HCT116 (cell line): ENCODE results near the gene PXDN. TPM values are rescaled to one million over a fixed set of nuclear protein-coding genes. Genes with fewer than 3 reads are reported as not detected.

Experiments
- ATAC-seq: fragments of 200-7000 bp; cut with Tn5 transposase; 2 replicates; pipeline ENCODE4 v1.9.1; 2020; ENCODE audit warnings: mild to moderate bottlenecking, moderate library complexity
- BruUV-seq: library from RNA; stranded (reverse); fragments of 400-500 nt; replicated peaks from 2 replicates; lab custom pipeline; 2021; lab: Mats Ljungman, UMichigan
- CTCF ChIA-PET: fragments of 300-600 bp; sonication (Branson Sonifier 250); formaldehyde crosslinking; loops from one replicate; lab custom pipeline; 2021; ENCODE audit warnings: antibody characterized with exemption; lab: Charles Lee
- POLR2A ChIA-PET: fragments of 300-600, 350-600 bp; sonication (Branson Sonifier 250); formaldehyde crosslinking; loops from one replicate; lab custom pipeline; 2021; ENCODE audit warnings: antibody characterized with exemption; lab: Charles Lee
- RAD21 ChIA-PET, 2 experiments: fragments of 300-600 bp; sonication (Branson Sonifier 250); formaldehyde crosslinking; loops; one replicate each; lab custom pipeline; 2023; ENCODE audit warnings: low total read pairs in 2 of 2; ENCODE audit not compliant: uncharacterized antibody in 2 of 2, unreplicated experiment in 2 of 2, low non-redundant PET in 1 of 2; lab: Charles Lee
- DNase-seq: peaks from one replicate; pipeline ENCODE4 v3.0.0-alpha.2; 2010; ENCODE audit warnings: low read depth, low spot score
- H2AFZ ChIP-seq: fragments of 200-600 bp; shearing (Covaris generic), sonication (generic); 2 replicates; pipeline ENCODE4 v1.6.1; 2017; ENCODE audit warnings: low read depth, mixed run types, mixed read lengths, antibody characterized with exemption, low read length; ENCODE audit not compliant: poor library complexity, severe bottlenecking
- H3K27ac ChIP-seq: 2 replicates; pipeline ENCODE4 v1.5.1; 2012; ENCODE audit warnings: low read depth, low read length
- H3K27me3 ChIP-seq: fragments of 200-600 bp; sonication (generic); 2 replicates; pipeline ENCODE4 v1.6.1; 2016; ENCODE audit warnings: mixed run types, low read length, mixed read lengths; ENCODE audit not compliant: insufficient read depth
- H3K36me3 ChIP-seq, 2 experiments: fragments of 200-500 bp in 1 of 2; fragments of 200-600 bp in 1 of 2; sonication (Bioruptor generic) in 1 of 2; sonication (generic) in 1 of 2; 2 replicates each; pipeline versions ENCODE4 v1.5.1 to v1.6.1; 2014 to 2016; ENCODE audit warnings: low read length in 2 of 2, inconsistent platforms in 1 of 2, mixed read lengths in 1 of 2, mixed run types in 1 of 2; ENCODE audit not compliant: insufficient read depth in 2 of 2, control insufficient read depth in 1 of 2
- H3K4me1 ChIP-seq, 2 experiments: fragments of 200-600 bp in 1 of 2; sonication (generic) in 1 of 2; 2 replicates each; pipeline versions ENCODE4 v1.5.1 to v1.6.1; 2012 to 2017; ENCODE audit warnings: low read length in 2 of 2, inconsistent platforms in 1 of 2, mild to moderate bottlenecking in 1 of 2, mixed read lengths in 1 of 2, mixed run types in 1 of 2, moderate library complexity in 1 of 2; ENCODE audit not compliant: insufficient read depth in 2 of 2, control insufficient read depth in 1 of 2
- H3K4me2 ChIP-seq: fragments of 200-600 bp; sonication (generic); 2 replicates; pipeline ENCODE4 v1.6.1; 2017; ENCODE audit warnings: mixed run types, low read length, mixed read lengths
- H3K4me3 ChIP-seq, 2 experiments: fragments of 200-600 bp in 1 of 2; sonication (generic) in 1 of 2; replicated peaks in 1 of 2; 2 replicates each; pipeline ENCODE4 v1.5.1; 2011 to 2016; ENCODE audit warnings: low read length in 2 of 2, control low read depth in 1 of 2, low read depth in 1 of 2, mild to moderate bottlenecking in 1 of 2, mixed read lengths in 1 of 2, mixed run types in 1 of 2
- H3K79me2 ChIP-seq: fragments of 200-600 bp; sonication (generic); 2 replicates; pipeline ENCODE4 v1.6.1; 2017; ENCODE audit warnings: mild to moderate bottlenecking, mixed run types, low read length, moderate library complexity, mixed read lengths; ENCODE audit not compliant: insufficient read depth
- H3K9ac ChIP-seq: fragments of 200-600 bp; sonication (generic); 2 replicates; pipeline ENCODE4 v1.6.1; 2016; ENCODE audit warnings: low read length, mixed read lengths
- H3K9me2 ChIP-seq: fragments of 200-600 bp; sonication (generic), shearing (Covaris generic); 2 replicates; pipeline ENCODE4 v1.6.1; 2017; ENCODE audit warnings: mixed run types, mild to moderate bottlenecking, moderate library complexity; ENCODE audit not compliant: insufficient read depth
- H3K9me3 ChIP-seq, 2 experiments: fragments of 200-500 bp in 1 of 2; fragments of 200-600 bp in 1 of 2; sonication (Bioruptor generic) in 1 of 2; sonication (generic) in 1 of 2; 2 replicates each; pipeline ENCODE4 v1.6.1; 2014 to 2017; ENCODE audit warnings: low read length in 2 of 2, mixed read lengths in 2 of 2, inconsistent platforms in 1 of 2, low read depth in 1 of 2, mild to moderate bottlenecking in 1 of 2, mixed run types in 1 of 2, moderate library complexity in 1 of 2; ENCODE audit not compliant: control insufficient read depth in 1 of 2, insufficient read depth in 1 of 2
- H4K20me1 ChIP-seq: fragments of 200-600 bp; sonication (generic), shearing (Covaris generic); 2 replicates; pipeline ENCODE4 v1.6.1; 2017; ENCODE audit warnings: mixed run types, mild to moderate bottlenecking, moderate library complexity; ENCODE audit not compliant: insufficient read depth
- ATF3 ChIP-seq: IDR thresholded peaks from 2 replicates; pipeline ENCODE4 v1.6.1; 2012
- CTCF ChIP-seq, 3 experiments: fragments of 200-600 bp in 1 of 3; sonication (generic) in 1 of 3; IDR thresholded peaks in 2 of 3; conservative IDR thresholded peaks in 1 of 3; 2 replicates each; pipeline ENCODE4 v1.5.1; 2012 to 2017; ENCODE audit warnings: low read depth in 2 of 3, low read length in 2 of 3, antibody characterized with exemption in 1 of 3, borderline replicate concordance in 1 of 3, control low read depth in 1 of 3, mild to moderate bottlenecking in 1 of 3, mixed read lengths in 1 of 3, mixed run types in 1 of 3, moderate library complexity in 1 of 3; ENCODE audit not compliant: insufficient read depth in 1 of 3
- EGR1 ChIP-seq: IDR thresholded peaks from 2 replicates; pipeline ENCODE4 v1.6.1; 2012; ENCODE audit warnings: low read depth
- EZH2phosphoT487 ChIP-seq: fragments of 200-600 bp; IDR thresholded peaks from 2 replicates; pipeline ENCODE4 v1.6.1; 2018; ENCODE audit warnings: antibody characterized with exemption, borderline replicate concordance
- FOSL1 ChIP-seq: IDR thresholded peaks from 2 replicates; pipeline ENCODE4 v1.6.1; 2012; ENCODE audit warnings: low read depth
- POLR2A ChIP-seq: IDR thresholded peaks from 2 replicates; pipeline ENCODE4 v1.7.0; 2011; ENCODE audit warnings: borderline replicate concordance; ENCODE audit not compliant: insufficient read depth, insufficient read length; ENCODE audit errors: extremely low read depth
- REST ChIP-seq: IDR thresholded peaks from 2 replicates; pipeline ENCODE4 v1.6.1; 2012; ENCODE audit warnings: low read depth
- TCF7L2 ChIP-seq: IDR thresholded peaks from 2 replicates; pipeline ENCODE4 v1.7.0; 2011; ENCODE audit warnings: borderline replicate concordance, inconsistent platforms; ENCODE audit not compliant: insufficient read depth, insufficient read length; ENCODE audit errors: extremely low read depth
- ZBTB33 ChIP-seq: IDR thresholded peaks from 2 replicates; pipeline ENCODE4 v1.6.1; 2011; ENCODE audit warnings: mild to moderate bottlenecking, low read length, moderate library complexity; ENCODE audit not compliant: insufficient replicate concordance; ENCODE audit errors: extremely low read depth
- ZFX ChIP-seq: fragments of 450-650 bp; IDR thresholded peaks from 2 replicates; pipeline ENCODE4 v1.6.1; 2017
- intact Hi-C: fragments of 100-400 bp; cut with micrococcal nuclease; formaldehyde crosslinking; loops from 2 replicates; pipeline ENCODE4 v1.10.0; 2022
- total RNA-seq: library from RNA; stranded (reverse); gene quantifications from one replicate; pipeline ENCODE4 v1.2.1, GENCODE V29; 2021; ENCODE audit not compliant: unreplicated experiment

Gene PXDN
- total RNA-seq, 1 experiment from 2014 or later = 10.7 TPM

GRCh38 chr2:1727796-1728474 lies 16.4 kb downstream of the PXDN start (continued):
- TF ChIP-seq REST = no peak
- TF ChIP-seq EGR1 = no peak
- TF ChIP-seq, all 23 proteins: peak for 0

- intact Hi-C loops = no loop called here
- H3K4me1 ChIP-seq = no peaks in the 10 kb centered on the region
- no peak for DNase-seq
- no peak for TF ChIP-seq FOSL1
- TF ChIP-seq TCF7L2 = no peak
- TF ChIP-seq REST = no peak
- TF ChIP-seq ZFX = no peak
- TF ChIP-seq ATF3 = no peak
- no peak for TF ChIP-seq EZH2phosphoT487
- no peak for TF ChIP-seq CTCF (IDR thresholded peaks at IDR 0.05 in 2 of 3, conservative IDR thresholded peaks at IDR 0.05 in 1 of 3; ENCODE audit: borderline replicate concordance in 1 of 3, insufficient read depth in 1 of 3, low read depth in 2 of 3, low read length in 2 of 3)
- TF ChIP-seq POLR2A = no peak
- no peak for TF ChIP-seq ZBTB33
Observed at GRCh38 chr2:1727101-1727771, 17.1 kb downstream of the PXDN start.

More at GRCh38 chr2:1727101-1727771, 17.1 kb downstream of the PXDN start:
- no TSS peak for BruUV-seq
- no peak for ATAC-seq
- ChIA-PET CTCF (no interaction called here), RAD21 (no interaction called here), POLR2A (no interaction called here)
- Histone ChIP-seq H3K79me2 (no peaks in the 10 kb centered on the region), H3K9me3 (no peaks in the 10 kb centered on the region), H3K27ac (no peak overlapping the region), H3K9ac (no peak overlapping the region), H3K4me2 (no peak overlapping the region), H3K9me2 (no peaks in the 10 kb centered on the region), H3K36me3 (no peaks in the 10 kb centered on the region), H2AFZ (no peak overlapping the region), H3K4me3 (no peak overlapping the region), H4K20me1 (no peaks in the 10 kb centered on the region), H3K27me3 (no peaks in the 10 kb centered on the region)
